Neural cell (in vitro differentiated cells): ENCODE results near the gene ANO4. TPM values are rescaled to one million over a fixed set of nuclear protein-coding genes. Genes with fewer than 3 reads are reported as not detected.

ENCODE experiments used
- H2AFZ ChIP-seq: fragments of 200-600, 300-800 bp; sonication (generic), shearing (Covaris generic); 2 replicates; pipeline ENCODE4 v1.6.0; 2014; ENCODE audit warnings: low read depth, mild to moderate bottlenecking, antibody characterized with exemption, low read length, moderate library complexity
- H3F3A ChIP-seq: fragments of 200-600 bp; shearing (Covaris generic); 2 replicates; pipeline ENCODE4 v1.6.1; 2016; ENCODE audit warnings: mild to moderate bottlenecking, moderate library complexity, mixed read lengths, antibody characterized with exemption, low read length; ENCODE audit not compliant: insufficient read depth, poor library complexity, severe bottlenecking
- H3K27ac ChIP-seq: fragments of 200-600, 300-800 bp; sonication (generic), shearing (Covaris generic); 2 replicates; pipeline ENCODE4 v1.5.1; 2014; ENCODE audit warnings: mild to moderate bottlenecking, low read length, moderate library complexity
- H3K27me3 ChIP-seq: fragments of 300-800, 200-600 bp; sonication (generic), shearing (Covaris generic); 2 replicates; pipeline ENCODE4 v1.6.0; 2014; ENCODE audit warnings: mild to moderate bottlenecking, low read depth, low read length, moderate library complexity; ENCODE audit not compliant: insufficient read depth
- H3K36me3 ChIP-seq: fragments of 300-800, 200-600 bp; sonication (generic), shearing (Covaris generic); 2 replicates; pipeline ENCODE4 v1.5.1; 2014; ENCODE audit warnings: mild to moderate bottlenecking, antibody characterized with exemption, low read length, moderate library complexity; ENCODE audit not compliant: insufficient read depth
- H3K4me2 ChIP-seq: fragments of 300-800, 200-600 bp; sonication (generic), shearing (Covaris generic); 2 replicates; pipeline ENCODE4 v1.6.0; 2014; ENCODE audit warnings: mild to moderate bottlenecking, low read length
- H3K4me3 ChIP-seq: fragments of 300-800, 200-600 bp; sonication (generic), shearing (Covaris generic); 2 replicates; pipeline ENCODE4 v1.5.1; 2014; ENCODE audit warnings: mild to moderate bottlenecking, low read length, moderate library complexity
- H3K79me2 ChIP-seq: fragments of 200-600 bp; shearing (Covaris generic); replicated peaks from 2 replicates; pipeline ENCODE4 v1.6.0; 2014; ENCODE audit warnings: mild to moderate bottlenecking, low read length, moderate library complexity; ENCODE audit not compliant: insufficient read depth
- H3K9ac ChIP-seq: fragments of 300-800, 200-600 bp; sonication (generic), shearing (Covaris generic); 2 replicates; pipeline ENCODE4 v1.6.1; 2016; ENCODE audit warnings: mild to moderate bottlenecking, low read length, mixed read lengths
- H3K9me2 ChIP-seq: fragments of 200-600 bp; shearing (Covaris generic); 2 replicates; pipeline ENCODE4 v1.6.1; 2016; ENCODE audit warnings: mild to moderate bottlenecking, low read length, mixed read lengths; ENCODE audit not compliant: insufficient read depth
- H3K9me3 ChIP-seq: fragments of 200-600, 300-800 bp; sonication (generic), shearing (Covaris generic); 2 replicates; pipeline ENCODE4 v1.6.1; 2016; ENCODE audit warnings: mild to moderate bottlenecking, mixed run types, low read length, moderate library complexity, mixed read lengths
- H4K20me1 ChIP-seq: fragments of 200-600 bp; shearing (Covaris generic); 2 replicates; pipeline ENCODE4 v1.6.1; 2016; ENCODE audit warnings: mild to moderate bottlenecking, mixed run types; ENCODE audit not compliant: insufficient read depth
- EP300 ChIP-seq: fragments of 450-650 bp; conservative IDR thresholded peaks from 2 replicates; pipeline ENCODE4 v1.6.1; 2014; ENCODE audit warnings: antibody characterized with exemption, mild to moderate bottlenecking, moderate library complexity; ENCODE audit not compliant: poor library complexity, severe bottlenecking
- EZH2 ChIP-seq: fragments of 200-600, 300-800 bp; shearing (Covaris generic), sonication (generic); IDR thresholded peaks from 2 replicates; pipeline ENCODE4 v1.6.1; 2014; ENCODE audit warnings: antibody characterized with exemption, low read length, borderline replicate concordance, mild to moderate bottlenecking; ENCODE audit not compliant: insufficient read depth, poor library complexity, severe bottlenecking
- MXI1 ChIP-seq: fragments of 450-650 bp; conservative IDR thresholded peaks from 2 replicates; pipeline ENCODE4 v1.6.1; 2014; ENCODE audit warnings: antibody characterized with exemption, mild to moderate bottlenecking; ENCODE audit not compliant: poor library complexity, severe bottlenecking
- POLR2AphosphoS5 ChIP-seq: IDR thresholded peaks from 2 replicates; pipeline ENCODE4 v1.6.1; 2012
- RAD21 ChIP-seq: fragments of 450-650 bp; conservative IDR thresholded peaks from 2 replicates; pipeline ENCODE4 v1.6.1; 2014; ENCODE audit warnings: antibody characterized with exemption, mild to moderate bottlenecking, moderate library complexity
- REST ChIP-seq: IDR thresholded peaks from 2 replicates; pipeline ENCODE4 v1.6.1; 2012; ENCODE audit warnings: borderline replicate concordance
- SMC3 ChIP-seq: fragments of 450-650 bp; conservative IDR thresholded peaks from 2 replicates; pipeline ENCODE4 v1.6.1; 2014; ENCODE audit warnings: antibody characterized with exemption, mild to moderate bottlenecking, moderate library complexity; ENCODE audit not compliant: poor library complexity
- TAF1 ChIP-seq: IDR thresholded peaks from 2 replicates; pipeline ENCODE4 v1.6.1; 2012; ENCODE audit warnings: low read depth
- polyA plus RNA-seq: library from polyadenylated mRNA; depleted of rRNA; stranded (reverse); fragments of >200 nt; gene quantifications from 2 replicates; pipeline ENCODE4 v1.2.3, GENCODE V29; 2014
- TF ChIP-seq, protein P1 (sequence below): fragments of 450-650 bp; IDR thresholded peaks from 2 replicates; pipeline ENCODE4 v1.5.1; 2014; ENCODE audit warnings: antibody characterized with exemption, mild to moderate bottlenecking, moderate library complexity; ENCODE audit not compliant: poor library complexity, severe bottlenecking

The ANO4 gene
- polyA plus RNA-seq, 1 donor from 2014 or later = 11.1 TPM

DNA sequence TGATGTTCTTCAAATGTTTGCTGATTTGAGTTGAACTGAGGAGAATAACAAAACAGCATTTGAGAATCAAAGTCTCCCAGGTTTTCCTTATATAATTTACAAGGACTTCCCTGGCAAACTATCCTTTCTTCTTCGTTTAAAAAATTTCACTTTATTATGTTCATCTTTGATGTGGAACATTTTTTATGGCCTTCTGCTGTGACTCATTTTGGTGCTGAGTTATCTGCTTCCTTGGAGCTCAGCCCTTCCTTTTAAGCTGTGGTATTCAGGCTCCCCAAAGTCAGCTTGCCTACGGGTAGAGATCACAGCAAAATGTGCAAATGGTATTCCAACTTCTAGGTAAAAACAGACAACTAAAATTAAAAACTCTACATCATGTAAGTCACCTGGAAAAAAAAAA, 1.4 kb upstream of the ANO4 start:
- Histone ChIP-seq H3F3A (no peaks in the 10 kb centered on the region), H3K27ac (no peak overlapping the region), H3K79me2 (no peaks in the 10 kb centered on the region), H3K9ac (no peak overlapping the region), H4K20me1 (no peaks in the 10 kb centered on the region), H3K9me3 (no peaks in the 10 kb centered on the region), H3K36me3 (no peaks in the 10 kb centered on the region), H3K4me3 (no peak overlapping the region), H3K27me3 (no peaks in the 10 kb centered on the region), H3K4me2 (no peak overlapping the region), H2AFZ (no peak overlapping the region), H3K9me2 (no peaks in the 10 kb centered on the region)
- TF ChIP-seq EZH2 = no peak
- TF ChIP-seq MXI1 = no peak
- TF ChIP-seq SMC3 = no peak
- TF ChIP-seq, protein P1, sequence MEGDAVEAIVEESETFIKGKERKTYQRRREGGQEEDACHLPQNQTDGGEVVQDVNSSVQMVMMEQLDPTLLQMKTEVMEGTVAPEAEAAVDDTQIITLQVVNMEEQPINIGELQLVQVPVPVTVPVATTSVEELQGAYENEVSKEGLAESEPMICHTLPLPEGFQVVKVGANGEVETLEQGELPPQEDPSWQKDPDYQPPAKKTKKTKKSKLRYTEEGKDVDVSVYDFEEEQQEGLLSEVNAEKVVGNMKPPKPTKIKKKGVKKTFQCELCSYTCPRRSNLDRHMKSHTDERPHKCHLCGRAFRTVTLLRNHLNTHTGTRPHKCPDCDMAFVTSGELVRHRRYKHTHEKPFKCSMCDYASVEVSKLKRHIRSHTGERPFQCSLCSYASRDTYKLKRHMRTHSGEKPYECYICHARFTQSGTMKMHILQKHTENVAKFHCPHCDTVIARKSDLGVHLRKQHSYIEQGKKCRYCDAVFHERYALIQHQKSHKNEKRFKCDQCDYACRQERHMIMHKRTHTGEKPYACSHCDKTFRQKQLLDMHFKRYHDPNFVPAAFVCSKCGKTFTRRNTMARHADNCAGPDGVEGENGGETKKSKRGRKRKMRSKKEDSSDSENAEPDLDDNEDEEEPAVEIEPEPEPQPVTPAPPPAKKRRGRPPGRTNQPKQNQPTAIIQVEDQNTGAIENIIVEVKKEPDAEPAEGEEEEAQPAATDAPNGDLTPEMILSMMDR = no peak
- TF ChIP-seq EP300 = no peak
- no peak for TF ChIP-seq TAF1
- TF ChIP-seq POLR2AphosphoS5 = no peak
- TF ChIP-seq REST = no peak
- no peak for TF ChIP-seq RAD21

- Histone ChIP-seq H3K9me2 (no peaks in the 10 kb centered on the region), H3K9ac (peak overlapping the region; percentile 68), H2AFZ (peak overlapping the region; percentile 46), H4K20me1 (no peaks in the 10 kb centered on the region), H3K9me3 (no peaks in the 10 kb centered on the region), H3K27ac (peak overlapping the region; percentile 74), H3K27me3 (no peaks in the 10 kb centered on the region), H3F3A (no peaks in the 10 kb centered on the region), H3K79me2 (no peaks in the 10 kb centered on the region), H3K4me2 (peak overlapping the region; percentile 73), H3K4me3 (peak overlapping the region; percentile 69), H3K36me3 (no peaks in the 10 kb centered on the region)
- TF ChIP-seq TAF1 (peak; percentile 17), RAD21 (no peak), SMC3 (no peak), REST (no peak)
Measured at GRCh38 chr12:100795174-100795799, 711 bp downstream of the ANO4 start.
